ENCODE measurements around the gene XXYLT1.

DNA sequence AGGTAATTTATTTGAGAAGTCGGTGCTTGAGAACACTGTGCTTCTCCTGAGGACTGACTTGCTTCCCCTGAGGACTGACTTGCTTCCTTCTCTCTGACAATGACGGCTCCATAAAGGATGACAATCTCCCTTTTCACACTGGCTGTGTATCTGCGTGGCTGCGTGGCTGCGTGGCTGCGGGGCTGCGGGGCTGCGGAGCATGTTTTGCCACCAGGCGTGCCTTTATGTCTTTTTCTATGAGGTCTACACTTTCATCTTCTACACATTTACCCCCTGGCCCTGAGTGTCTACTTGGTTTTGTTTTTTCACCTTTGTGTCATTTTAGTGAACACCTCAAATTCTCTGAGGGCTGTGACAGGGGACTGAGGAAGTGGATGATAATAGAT, 89.9 kb downstream of the XXYLT1 start:
- TF ChIP-seq ZKSCAN3 (CRISPR knock-in tag; IDR thresholded peaks at IDR 0.05) (no peak), JUN (IDR thresholded peaks at IDR 0.05; ENCODE audit: borderline replicate concordance, low read depth, low read length) (no peak), JUN (CRISPR knock-in tag; IDR thresholded peaks at IDR 0.05; ENCODE audit: borderline replicate concordance) (no peak), ATF1 (CRISPR knock-in tag; IDR thresholded peaks at IDR 0.05) (no peak), ATF1 (tag; IDR thresholded peaks at IDR 0.05) (no peak), ATF7 (IDR thresholded peaks at IDR 0.05) (no peak), ZZZ3 (IDR thresholded peaks at IDR 0.05) (no peak), ZC3H11A (IDR thresholded peaks at IDR 0.05; ENCODE audit: low read depth, low read length) (no peak), ZNF143 (CRISPR knock-in tag; IDR thresholded peaks at IDR 0.05) (no peak), TARDBP (IDR thresholded peaks at IDR 0.05) (no peak)
- TF ChIP-seq, protein P1, sequence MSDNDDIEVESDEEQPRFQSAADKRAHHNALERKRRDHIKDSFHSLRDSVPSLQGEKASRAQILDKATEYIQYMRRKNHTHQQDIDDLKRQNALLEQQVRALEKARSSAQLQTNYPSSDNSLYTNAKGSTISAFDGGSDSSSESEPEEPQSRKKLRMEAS (CRISPR knock-in tag; IDR thresholded peaks at IDR 0.05): no peak
- TF ChIP-seq, protein P2, sequence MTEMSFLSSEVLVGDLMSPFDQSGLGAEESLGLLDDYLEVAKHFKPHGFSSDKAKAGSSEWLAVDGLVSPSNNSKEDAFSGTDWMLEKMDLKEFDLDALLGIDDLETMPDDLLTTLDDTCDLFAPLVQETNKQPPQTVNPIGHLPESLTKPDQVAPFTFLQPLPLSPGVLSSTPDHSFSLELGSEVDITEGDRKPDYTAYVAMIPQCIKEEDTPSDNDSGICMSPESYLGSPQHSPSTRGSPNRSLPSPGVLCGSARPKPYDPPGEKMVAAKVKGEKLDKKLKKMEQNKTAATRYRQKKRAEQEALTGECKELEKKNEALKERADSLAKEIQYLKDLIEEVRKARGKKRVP (CRISPR knock-in tag; IDR thresholded peaks at IDR 0.05): no peak
- TF ChIP-seq, protein P3, sequence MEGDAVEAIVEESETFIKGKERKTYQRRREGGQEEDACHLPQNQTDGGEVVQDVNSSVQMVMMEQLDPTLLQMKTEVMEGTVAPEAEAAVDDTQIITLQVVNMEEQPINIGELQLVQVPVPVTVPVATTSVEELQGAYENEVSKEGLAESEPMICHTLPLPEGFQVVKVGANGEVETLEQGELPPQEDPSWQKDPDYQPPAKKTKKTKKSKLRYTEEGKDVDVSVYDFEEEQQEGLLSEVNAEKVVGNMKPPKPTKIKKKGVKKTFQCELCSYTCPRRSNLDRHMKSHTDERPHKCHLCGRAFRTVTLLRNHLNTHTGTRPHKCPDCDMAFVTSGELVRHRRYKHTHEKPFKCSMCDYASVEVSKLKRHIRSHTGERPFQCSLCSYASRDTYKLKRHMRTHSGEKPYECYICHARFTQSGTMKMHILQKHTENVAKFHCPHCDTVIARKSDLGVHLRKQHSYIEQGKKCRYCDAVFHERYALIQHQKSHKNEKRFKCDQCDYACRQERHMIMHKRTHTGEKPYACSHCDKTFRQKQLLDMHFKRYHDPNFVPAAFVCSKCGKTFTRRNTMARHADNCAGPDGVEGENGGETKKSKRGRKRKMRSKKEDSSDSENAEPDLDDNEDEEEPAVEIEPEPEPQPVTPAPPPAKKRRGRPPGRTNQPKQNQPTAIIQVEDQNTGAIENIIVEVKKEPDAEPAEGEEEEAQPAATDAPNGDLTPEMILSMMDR (IDR thresholded peaks at IDR 0.05 in 2 of 3, conservative IDR thresholded peaks at IDR 0.05 in 1 of 3; ENCODE audit: insufficient read depth in 2 of 3, low read depth in 1 of 3, low read length in 3 of 3): no peak
- TF ChIP-seq, protein P4, sequence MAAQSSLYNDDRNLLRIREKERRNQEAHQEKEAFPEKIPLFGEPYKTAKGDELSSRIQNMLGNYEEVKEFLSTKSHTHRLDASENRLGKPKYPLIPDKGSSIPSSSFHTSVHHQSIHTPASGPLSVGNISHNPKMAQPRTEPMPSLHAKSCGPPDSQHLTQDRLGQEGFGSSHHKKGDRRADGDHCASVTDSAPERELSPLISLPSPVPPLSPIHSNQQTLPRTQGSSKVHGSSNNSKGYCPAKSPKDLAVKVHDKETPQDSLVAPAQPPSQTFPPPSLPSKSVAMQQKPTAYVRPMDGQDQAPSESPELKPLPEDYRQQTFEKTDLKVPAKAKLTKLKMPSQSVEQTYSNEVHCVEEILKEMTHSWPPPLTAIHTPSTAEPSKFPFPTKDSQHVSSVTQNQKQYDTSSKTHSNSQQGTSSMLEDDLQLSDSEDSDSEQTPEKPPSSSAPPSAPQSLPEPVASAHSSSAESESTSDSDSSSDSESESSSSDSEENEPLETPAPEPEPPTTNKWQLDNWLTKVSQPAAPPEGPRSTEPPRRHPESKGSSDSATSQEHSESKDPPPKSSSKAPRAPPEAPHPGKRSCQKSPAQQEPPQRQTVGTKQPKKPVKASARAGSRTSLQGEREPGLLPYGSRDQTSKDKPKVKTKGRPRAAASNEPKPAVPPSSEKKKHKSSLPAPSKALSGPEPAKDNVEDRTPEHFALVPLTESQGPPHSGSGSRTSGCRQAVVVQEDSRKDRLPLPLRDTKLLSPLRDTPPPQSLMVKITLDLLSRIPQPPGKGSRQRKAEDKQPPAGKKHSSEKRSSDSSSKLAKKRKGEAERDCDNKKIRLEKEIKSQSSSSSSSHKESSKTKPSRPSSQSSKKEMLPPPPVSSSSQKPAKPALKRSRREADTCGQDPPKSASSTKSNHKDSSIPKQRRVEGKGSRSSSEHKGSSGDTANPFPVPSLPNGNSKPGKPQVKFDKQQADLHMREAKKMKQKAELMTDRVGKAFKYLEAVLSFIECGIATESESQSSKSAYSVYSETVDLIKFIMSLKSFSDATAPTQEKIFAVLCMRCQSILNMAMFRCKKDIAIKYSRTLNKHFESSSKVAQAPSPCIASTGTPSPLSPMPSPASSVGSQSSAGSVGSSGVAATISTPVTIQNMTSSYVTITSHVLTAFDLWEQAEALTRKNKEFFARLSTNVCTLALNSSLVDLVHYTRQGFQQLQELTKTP (IDR thresholded peaks at IDR 0.05; ENCODE audit: low read depth in 1 of 2, partially characterized antibody in 2 of 2): no peak
- TF ChIP-seq, protein P5, sequence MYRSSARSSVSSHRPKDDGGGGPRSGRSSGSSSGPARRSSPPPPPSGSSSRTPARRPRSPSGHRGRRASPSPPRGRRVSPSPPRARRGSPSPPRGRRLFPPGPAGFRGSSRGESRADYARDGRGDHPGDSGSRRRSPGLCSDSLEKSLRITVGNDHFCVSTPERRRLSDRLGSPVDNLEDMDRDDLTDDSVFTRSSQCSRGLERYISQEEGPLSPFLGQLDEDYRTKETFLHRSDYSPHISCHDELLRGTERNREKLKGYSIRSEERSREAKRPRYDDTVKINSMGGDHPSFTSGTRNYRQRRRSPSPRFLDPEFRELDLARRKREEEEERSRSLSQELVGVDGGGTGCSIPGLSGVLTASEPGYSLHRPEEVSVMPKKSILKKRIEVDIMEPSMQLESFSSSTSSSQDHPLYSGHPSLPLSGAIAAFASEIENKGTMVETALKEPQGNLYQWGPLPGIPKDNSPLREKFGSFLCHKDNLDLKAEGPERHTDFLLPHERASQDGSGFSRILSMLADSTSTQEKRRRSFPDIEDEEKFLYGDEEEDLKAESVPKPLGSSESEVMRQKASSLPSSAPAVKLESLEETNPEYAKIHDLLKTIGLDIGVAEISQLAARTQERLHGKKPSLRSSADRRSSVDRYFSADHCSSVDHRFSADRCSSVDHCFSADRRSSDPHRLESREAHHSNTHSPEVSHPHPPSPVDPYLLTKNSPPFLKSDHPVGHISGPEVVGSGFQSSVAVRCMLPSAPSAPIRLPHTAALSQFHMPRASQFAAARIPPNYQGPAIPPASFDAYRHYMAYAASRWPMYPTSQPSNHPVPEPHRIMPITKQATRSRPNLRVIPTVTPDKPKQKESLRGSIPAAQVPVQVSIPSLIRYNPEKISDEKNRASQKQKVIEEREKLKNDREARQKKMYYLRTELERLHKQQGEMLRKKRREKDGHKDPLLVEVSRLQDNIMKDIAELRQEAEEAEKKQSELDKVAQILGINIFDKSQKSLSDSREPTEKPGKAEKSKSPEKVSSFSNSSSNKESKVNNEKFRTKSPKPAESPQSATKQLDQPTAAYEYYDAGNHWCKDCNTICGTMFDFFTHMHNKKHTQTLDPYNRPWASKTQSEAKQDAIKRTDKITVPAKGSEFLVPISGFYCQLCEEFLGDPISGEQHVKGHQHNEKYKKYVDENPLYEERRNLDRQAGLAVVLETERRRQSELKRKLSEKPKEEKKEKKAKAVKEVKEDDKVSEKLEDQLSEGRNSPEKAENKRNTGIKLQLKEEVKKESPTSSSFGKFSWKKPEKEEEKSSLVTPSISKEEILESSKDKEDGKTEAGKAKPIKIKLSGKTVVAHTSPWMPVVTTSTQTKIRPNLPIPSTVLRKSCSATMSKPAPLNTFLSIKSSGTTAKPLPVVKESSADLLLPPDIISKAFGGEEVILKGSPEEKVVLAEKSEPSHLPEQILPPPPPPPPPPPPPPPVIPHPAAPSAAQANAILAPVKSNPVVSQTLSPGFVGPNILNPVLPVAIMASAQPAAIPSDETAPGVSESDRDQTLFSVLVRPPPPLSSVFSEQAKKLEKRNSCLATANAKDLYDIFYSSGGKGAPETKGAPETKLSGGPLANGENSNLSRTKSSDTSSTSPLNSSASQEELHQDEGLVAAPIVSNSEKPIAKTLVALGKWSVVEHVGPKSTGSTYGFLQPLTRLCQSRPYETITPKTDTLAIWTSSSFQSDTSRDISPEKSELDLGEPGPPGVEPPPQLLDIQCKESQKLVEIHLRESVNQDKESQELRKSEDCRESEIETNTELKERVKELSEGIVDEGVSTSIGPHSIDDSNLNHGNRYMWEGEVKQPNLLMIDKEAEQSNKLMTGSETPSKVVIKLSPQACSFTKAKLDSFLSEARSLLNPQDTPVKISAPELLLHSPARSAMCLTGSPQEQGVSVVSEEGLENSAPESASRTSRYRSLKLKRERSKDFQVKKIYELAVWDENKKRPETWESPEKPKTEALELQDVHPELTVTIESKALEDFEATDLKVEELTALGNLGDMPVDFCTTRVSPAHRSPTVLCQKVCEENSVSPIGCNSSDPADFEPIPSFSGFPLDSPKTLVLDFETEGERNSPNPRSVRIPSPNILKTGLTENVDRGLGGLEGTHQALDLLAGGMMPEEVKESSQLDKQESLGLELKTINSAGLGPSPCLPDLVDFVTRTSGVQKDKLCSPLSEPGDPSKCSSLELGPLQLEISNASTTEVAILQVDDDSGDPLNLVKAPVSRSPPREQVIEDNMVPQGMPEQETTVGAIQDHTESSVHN (IDR thresholded peaks at IDR 0.05; ENCODE audit: borderline replicate concordance in 1 of 2, low read depth in 1 of 2): no peak

Data from K562 (cell line).